ENCODE data around the gene ACE2.

DNA sequence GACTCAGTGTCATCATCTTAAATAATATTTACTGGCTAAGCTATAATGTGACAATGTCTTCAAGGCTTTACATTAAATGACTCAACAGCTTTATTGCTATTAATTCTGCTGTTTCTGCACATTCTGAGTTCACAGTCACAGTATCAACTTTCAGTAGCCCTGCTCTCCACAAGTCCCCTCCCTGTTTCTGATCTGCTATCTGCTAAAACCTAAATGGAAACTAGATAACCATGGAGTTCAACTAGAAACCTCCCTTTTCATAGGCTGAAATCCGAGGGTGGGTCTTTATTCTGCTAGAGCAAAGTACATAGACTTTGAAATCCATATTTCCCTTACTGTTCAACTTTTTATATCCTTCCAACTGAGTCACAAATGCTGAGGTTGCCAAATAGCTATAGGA, 5.4 kb upstream of the ACE2 start:
- TF ChIP-seq, protein P1, sequence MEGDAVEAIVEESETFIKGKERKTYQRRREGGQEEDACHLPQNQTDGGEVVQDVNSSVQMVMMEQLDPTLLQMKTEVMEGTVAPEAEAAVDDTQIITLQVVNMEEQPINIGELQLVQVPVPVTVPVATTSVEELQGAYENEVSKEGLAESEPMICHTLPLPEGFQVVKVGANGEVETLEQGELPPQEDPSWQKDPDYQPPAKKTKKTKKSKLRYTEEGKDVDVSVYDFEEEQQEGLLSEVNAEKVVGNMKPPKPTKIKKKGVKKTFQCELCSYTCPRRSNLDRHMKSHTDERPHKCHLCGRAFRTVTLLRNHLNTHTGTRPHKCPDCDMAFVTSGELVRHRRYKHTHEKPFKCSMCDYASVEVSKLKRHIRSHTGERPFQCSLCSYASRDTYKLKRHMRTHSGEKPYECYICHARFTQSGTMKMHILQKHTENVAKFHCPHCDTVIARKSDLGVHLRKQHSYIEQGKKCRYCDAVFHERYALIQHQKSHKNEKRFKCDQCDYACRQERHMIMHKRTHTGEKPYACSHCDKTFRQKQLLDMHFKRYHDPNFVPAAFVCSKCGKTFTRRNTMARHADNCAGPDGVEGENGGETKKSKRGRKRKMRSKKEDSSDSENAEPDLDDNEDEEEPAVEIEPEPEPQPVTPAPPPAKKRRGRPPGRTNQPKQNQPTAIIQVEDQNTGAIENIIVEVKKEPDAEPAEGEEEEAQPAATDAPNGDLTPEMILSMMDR (conservative IDR thresholded peaks at IDR 0.05; ENCODE audit: low read length), result no peak
- TF ChIP-seq EZH2phosphoT487 (IDR thresholded peaks at IDR 0.05; ENCODE audit: borderline replicate concordance, low read depth, low read length), result no peak

All from OCI-LY7 (cell line).